Ectodermal cell (in vitro differentiated cells): ENCODE measurements around the gene TXNDC9.
"Not testable (repeated sequence)": the region's sequence is repeated elsewhere in the genome, so short reads cannot be mapped to it uniquely, and the experiment has no call there.

ENCODE experiments used
- H3K27ac ChIP-seq: 2 replicates; pipeline ENCODE4 v1.7.0; 2013; ENCODE audit warnings: mild to moderate bottlenecking, low read depth, low read length; ENCODE audit not compliant: insufficient read depth, poor library complexity, severe bottlenecking
- H3K27me3 ChIP-seq: 2 replicates; pipeline ENCODE4 v1.7.0; 2013; ENCODE audit warnings: mild to moderate bottlenecking, low read length; ENCODE audit not compliant: insufficient read depth, control insufficient read depth, poor library complexity, severe bottlenecking
- H3K36me3 ChIP-seq: one replicate; pipeline ENCODE4 v1.7.0; 2013; ENCODE audit warnings: low read length; ENCODE audit not compliant: control insufficient read depth, insufficient read depth
- H3K4me1 ChIP-seq: one replicate; pipeline ENCODE4 v1.7.0; 2013; ENCODE audit warnings: low read length; ENCODE audit not compliant: control insufficient read depth, insufficient read depth
- H3K4me3 ChIP-seq: 2 replicates; pipeline ENCODE4 v1.7.0; 2013; ENCODE audit warnings: low read depth, low read length, control low read depth; ENCODE audit not compliant: insufficient read depth
- H3K9me3 ChIP-seq: 2 replicates; pipeline ENCODE4 v1.7.0; 2013; ENCODE audit warnings: mild to moderate bottlenecking, low read length, moderate library complexity; ENCODE audit not compliant: control insufficient read depth
- WGBS, 2 experiments: methylation state at CpG; one replicate each; pipeline ENCODE4 v1.1.7; 2013; ENCODE audit warnings: missing lambda C conversion rate in 2 of 2; 5-methylcytosine and 5-hydroxymethylcytosine counted together

TXNDC9 gene

DNA sequence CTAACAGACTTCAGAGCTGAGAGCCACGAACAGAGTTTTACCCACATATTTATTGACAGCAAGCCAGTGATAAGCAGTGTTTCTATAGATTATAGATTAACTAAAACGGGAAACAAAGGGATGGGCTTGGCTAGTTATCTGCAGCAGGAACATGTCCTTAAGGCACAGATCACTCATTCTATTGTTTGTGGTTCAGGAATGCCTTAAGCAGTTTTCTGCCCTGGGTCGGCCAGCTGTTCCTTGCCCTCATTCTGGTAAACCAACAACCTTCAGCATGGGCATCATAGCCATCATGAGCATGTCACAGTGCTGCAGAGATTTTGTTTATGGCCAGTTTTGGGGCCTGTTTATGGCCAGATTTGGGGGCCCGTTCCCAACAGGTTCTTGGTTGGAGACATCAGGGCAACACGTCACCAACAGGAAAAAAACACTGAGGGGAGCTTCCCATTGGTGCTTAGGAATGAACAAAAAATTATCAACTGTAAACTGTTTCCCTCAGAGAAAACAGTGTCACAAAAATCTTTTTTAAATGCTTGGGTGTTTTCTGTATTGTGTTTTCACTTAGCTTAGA, 57.9 kb downstream of the TXNDC9 start:
- not testable (repeated sequence) for H3K9me3 ChIP-seq, H3K4me3 ChIP-seq, H3K4me1 ChIP-seq, H3K36me3 ChIP-seq, H3K27me3 ChIP-seq, H3K27ac ChIP-seq
- 88 to 94% methylated on average over 5 of the region's 5 CpGs for WGBS, 2 experiments

DNA sequence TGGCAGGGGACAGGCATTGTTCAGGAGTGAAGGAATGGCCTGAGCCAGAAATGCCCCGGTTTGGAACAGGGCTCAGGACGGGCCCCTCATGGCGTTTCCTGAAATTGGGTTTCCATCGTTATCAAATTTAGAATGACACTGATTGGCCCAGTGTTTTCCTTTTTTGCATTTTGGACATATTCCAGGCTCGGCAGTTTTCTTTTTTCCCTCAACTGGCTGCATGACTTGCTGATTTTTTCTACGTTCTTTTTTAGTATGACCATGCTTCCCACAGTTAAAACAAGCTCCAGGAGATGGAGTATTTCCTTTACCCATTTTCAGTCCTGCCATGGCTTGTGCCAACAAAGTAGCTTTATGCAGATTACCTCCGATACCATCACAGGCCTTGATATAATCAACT, 60.3 kb downstream of the TXNDC9 start:
- no peak overlapping the region for H3K27ac ChIP-seq
- no peaks in the 10 kb centered on the region for H3K9me3 ChIP-seq
- H3K4me3 ChIP-seq: no peak overlapping the region
- no peaks in the 10 kb centered on the region for H3K4me1 ChIP-seq
- H3K36me3 ChIP-seq: no peaks in the 10 kb centered on the region
- H3K27me3 ChIP-seq: no peaks in the 10 kb centered on the region
- WGBS, 2 experiments: 90 to 92% methylated on average over 7 of the region's 7 CpGs
